Stimulated activated CD4-positive, alpha-beta T cell treated with anti-CD3 and anti-CD28 coated beads, Interleukin-4, amount 100 ng/mL, for 48 hours (primary cell): ENCODE measurements around the gene ABTB2.
"Not testable (repeated sequence)": the region's sequence is repeated elsewhere in the genome, so short reads cannot be mapped to it uniquely, and the experiment has no call there.

Experiments used
- DNase-seq, 2 donors: peaks; one replicate each; pipeline ENCODE4 v3.0.0-alpha.2; 2020; ENCODE audit warnings: low read depth in 2 of 2

The ABTB2 gene

DNA sequence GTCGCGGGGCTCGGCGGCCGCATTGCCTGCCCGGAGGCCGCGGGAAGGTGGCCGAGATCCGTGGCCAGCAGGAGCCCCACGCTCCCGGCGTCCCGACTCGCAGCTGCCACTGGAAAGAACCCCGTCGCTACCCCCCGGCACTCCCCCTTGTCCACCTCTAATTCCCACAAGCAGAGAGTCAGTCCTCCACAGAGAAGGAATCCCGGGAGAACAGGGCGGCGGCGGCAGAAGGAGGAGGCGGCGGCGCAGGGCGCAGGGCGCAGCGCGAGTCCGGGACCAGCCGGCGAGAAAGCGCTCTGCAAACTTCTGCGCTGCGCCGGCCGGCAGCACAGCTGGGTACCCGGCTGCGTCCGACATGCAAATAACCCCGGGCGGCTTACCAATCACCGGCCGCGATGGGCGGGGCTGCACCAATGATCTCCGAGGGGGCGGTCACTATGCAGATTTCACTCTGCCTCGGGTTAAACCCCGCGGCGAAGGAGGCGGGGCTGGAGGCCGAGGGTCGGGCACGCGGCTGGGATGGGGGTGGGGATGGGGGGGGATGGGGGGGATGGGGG, at the start of gene ABTB2:
Gene ABTB2 (minus strand): TSS at position 310 of the 557 bp plus-strand sequence.
- DNase-seq, result peak; percentile 96

DNA sequence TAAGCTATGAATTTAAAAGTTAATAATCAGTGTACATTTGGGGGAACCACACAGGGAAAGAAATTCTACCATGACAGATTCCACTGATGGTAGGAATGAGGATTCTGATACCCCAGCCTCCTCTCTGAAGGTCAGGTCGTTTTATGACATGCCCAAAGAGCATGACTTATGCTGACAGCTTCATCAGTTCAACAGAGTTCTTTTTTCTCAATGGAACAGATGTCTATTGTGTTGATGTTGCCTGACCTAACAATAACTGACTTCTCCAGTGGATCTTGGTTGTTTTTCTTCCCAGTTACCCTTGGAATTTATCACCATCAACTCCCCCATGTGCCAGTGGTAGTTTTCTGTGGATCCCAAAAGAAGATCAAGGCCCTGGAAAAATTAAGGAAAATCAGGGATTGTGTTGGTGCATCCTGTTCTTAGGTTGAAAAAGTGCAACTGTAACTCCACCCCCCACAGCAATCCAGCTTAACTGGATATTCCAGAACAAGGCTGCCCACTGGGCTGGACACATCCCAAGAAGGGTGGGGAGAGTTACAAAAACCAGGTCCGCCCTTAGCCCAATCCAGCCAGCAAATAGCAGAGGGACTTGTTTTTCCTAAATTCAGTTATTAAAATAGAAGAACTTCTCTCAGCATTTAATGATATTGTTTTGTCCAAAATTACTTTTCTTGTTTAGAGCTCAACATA, 49.5 kb upstream of the ABTB2 start:
- no peak for DNase-seq

DNA sequence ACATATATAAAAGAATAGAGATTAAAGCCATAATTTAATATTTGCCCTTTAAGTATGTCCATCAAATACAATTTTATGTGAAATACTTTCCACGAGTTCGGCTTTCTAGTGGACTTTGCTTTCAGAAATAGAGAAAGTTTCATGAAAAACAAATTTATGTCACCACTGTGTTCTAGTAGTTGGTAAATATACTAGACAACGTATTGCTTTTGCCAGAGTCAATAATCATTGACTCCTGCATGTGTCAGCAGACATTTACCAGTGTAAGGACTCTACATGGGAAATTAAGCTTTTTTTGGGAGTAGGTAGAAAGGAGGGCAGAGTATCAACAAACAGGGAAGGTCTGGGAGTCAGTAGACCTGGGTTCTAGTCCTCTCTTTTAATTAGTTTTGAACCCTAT, 48.6 kb upstream of the ABTB2 start:
- DNase-seq, result no peak

GRCh38 chr11:34405079-34405858, 47.5 kb upstream of the ABTB2 start:
- no peak for DNase-seq

GRCh38 chr11:34404280-34404679, 46.5 kb upstream of the ABTB2 start:
- no peak for DNase-seq

DNA sequence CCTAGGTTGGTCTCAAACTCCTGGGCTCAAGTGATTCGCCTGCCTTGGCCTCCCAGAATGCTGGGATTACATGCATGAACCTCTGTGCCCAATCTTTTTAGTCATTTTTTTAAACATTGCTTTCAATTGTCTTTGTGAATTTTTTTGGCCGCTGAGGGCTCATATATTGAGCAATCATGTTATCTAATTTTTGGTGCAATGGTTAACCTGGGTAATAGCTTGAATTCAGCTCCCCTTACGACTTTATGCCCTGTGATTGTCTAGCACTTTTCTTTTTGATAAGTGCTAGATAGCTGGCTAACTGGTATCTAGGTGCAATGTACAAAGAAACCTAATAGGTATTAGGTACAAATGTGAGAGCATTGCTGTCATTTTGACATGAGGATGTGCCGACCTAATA, 45.6 kb upstream of the ABTB2 start:
- DNase-seq, result no peak

DNA sequence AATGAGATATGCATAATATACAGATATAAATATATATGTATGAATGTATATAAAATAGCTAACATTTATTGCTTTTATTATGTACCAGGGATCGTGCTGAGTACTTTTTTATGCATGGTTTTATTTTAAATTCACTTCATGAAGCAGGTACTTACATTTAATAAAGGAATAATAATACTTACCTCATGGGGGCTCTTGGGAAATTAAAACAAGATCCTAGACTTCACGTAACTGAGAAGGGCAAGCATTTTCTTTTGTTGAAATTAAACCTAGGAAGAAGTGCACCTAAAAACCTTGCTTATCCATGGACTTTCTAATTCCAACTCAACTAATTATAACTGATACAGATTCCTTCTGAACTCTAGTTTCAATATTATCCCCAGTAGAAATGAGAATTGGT, 40.0 kb upstream of the ABTB2 start:
- DNase-seq, result no peak

GRCh38 chr11:34397120-34397519, 39.3 kb upstream of the ABTB2 start:
- DNase-seq, result no peak

DNA sequence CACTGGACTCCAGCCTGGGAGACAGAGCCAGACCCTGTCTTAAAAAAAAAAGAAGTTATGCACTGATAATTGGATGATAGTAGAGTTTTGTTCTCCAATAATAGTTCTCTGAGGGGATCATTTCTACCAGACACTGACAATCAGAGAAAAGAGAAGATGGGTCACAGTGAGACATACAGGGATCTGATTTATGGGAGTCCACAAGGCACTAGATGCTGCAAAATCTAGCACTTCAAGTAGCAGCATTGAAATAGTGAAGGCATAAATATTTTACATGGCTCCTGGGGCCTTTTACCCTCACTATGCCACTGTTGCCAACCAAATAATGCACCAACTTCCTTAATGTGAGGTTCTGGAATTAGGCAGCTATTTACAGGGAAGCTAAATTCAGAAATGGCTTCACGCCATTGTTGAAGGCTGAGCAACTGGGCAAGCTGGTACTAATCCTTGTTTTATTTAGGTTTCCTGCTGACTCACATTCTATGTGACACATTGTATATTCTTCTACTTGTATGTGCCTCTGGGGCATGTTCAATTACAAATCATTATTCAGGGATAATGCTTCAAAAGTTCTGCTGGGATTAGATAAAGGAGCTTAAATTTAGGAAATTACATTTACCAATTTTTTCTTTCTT, 38.2 kb upstream of the ABTB2 start:
- no peak for DNase-seq

- DNase-seq, result no peak
These were observed 37.0 kb upstream of the ABTB2 start for GRCh38 chr11:34394771-34395300.

DNA sequence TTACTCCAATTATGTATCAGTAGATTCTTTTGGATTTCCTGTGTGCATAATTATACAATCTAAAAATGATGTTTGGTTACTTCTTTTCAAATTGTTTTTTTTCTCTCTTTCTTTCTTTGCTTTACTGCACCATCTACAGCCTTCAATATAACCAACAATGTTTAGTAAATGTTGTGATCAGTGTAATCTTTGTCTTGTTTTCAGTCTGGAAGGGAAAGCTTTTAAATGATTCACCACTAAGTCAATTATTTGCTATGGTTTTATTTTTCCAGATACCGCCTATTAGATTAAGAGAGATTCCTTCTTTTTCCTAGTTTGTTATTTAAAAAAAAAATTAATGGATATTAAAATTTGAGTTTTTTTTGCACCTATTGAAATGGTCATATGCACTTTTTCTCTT, 29.8 kb upstream of the ABTB2 start:
- DNase-seq, result no peak

DNA sequence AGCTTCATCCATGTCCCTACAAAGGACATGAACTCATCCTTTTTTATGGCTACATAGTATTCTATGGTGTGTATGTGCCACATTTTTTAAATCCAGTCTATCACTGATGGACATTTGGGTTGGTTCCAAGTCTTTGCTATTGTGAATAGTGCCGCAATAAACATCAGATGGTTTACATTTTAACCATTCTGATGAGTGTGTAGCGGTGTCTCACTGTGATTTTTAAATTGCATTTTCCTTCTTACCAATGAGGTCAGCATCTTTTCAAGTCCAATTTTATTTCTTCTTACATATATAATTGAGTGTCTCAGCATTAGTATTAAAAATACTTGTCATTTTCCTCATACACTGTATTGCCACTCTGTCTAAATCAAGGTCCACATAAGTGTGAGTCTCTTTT, 28.5 kb upstream of the ABTB2 start:
- DNase-seq, result not testable (repeated sequence)

DNA sequence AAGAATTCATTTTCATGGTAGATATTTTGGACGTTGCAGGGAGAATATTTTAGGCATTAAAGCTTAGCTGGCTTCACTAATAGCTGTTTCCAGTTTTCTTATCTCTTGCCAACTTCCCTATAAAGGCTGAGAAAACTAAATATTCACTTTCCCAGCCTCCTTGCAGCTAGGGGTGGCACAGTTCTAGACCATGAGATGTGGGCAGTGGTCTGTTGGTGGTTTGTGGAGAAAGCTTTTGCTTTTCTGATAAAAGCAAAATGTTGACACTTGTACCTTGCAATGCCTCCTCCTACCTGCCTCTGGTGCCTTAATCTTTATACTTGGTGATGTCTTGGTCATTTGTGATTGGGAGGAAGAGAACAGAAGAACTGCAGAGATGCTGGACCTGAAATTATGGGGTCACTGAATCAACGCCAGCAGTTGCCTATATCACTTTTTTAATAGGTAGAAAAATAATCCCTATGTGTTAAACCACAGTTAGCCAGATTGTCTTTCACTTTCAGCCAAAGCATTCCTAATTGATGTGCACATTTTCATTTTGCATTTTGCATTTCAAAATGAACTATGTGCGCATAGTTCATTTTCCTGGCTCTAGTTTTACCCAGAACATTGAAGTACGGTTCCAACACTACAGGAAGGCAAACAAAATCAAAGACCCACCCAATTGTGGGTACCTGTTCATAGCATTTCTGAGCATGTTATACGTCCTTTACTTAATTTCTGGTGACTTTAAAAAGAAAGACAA, 24.9 kb upstream of the ABTB2 start:
- no peak for DNase-seq

GRCh38 chr11:34381775-34382174, 24.0 kb upstream of the ABTB2 start:
- DNase-seq, result no peak

GRCh38 chr11:34380696-34381095, 22.9 kb upstream of the ABTB2 start:
- no peak for DNase-seq

DNA sequence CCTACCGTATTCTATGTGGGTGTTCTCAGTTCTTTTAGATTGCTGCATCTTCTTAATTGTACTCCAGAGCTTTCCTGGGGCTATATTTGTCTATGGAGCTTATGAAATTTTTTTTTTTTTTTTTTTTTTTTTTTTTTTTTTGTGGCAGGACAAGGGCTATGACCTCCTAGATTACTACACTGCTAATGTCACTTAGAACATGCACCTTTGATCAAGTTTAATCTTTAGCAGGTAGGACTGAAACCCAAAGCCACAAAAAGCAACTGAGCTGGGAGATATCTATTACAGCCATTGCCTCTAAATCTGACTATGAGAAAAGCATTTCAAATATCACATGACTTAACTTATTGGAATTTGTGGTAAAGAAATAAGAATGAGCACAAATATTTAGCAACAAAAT, 21.7 kb upstream of the ABTB2 start:
- no peak for DNase-seq

- DNase-seq, result no peak
These were observed 21.3 kb upstream of the ABTB2 start for GRCh38 chr11:34379079-34379478.

GRCh38 chr11:34373727-34374126, 15.9 kb upstream of the ABTB2 start:
- DNase-seq, result no peak

DNA sequence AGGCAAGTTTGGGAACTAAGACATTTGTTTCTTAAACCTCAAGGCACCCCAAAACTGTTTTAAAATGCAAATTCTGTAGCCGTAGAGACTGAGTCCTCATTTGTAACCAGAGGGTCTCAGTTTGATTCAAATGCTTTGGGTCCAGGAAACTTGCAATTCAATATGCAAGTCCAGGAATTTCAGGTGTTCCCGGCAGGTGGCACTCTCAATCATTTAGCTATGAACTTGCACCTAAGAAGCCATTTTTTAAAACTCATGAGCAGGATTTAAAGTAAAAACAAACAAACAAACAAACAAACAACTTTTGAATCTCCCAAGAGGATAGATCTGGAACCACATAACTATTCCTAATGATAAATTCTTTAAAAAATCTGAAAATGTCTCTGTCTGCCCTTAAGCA, 8.7 kb upstream of the ABTB2 start:
- no peak for DNase-seq

DNA sequence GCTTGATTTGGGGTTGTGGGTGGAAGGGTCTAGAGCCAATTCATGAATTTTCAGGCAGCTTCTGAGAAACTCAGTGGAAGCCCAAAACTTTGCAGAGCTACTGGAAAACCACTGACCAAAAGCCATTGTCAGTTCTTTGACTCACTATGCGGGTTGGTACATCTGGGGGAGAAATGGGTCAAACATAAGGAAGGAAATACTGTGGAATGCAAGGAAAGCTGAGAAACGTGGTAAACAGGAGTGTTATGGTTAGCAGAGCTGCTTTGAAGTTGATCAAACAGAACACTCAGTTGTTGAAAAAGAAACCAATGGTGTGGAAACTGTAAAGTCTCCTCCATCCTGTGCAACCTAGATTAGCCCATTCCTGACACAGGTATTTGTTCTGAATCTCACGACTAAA, 6.3 kb upstream of the ABTB2 start:
- DNase-seq, result no peak

DNA sequence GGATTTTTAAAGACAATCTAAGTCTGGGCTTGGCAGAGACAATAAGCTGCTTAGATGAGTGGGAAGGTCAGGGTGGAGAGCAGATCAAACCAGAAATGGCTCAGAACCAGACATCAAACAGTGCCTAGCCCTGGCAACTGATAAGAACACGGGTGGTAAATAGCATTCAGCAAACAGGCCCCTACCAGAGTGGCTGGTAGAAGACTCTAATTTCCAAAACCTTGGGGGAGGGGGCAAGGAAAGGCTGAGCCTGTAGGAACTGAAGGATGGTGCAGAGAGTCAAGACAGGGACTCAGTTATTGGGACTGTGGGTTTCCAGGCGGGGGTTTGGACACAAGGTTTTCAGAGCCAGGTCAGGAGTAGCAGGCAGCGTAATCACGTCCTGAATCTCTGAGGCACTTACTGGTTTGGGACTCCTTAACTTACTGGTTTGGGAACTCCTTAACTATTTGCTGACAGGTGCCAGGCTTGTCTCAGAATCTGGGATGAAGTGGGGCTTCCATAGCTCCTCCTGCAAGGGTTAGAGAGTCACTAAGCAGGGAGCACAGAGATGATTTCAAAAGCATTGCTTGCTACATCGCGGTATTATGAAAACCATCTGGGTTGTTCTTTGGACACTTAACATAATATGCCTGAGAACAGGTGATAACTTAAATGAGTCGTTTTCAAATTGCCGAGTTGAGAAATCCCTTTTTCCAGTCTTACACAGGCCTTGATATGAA, 5.7 kb upstream of the ABTB2 start:
- DNase-seq, result no peak
